ENCODE measurements around the gene ZG16B.

ZG16B gene

DNA sequence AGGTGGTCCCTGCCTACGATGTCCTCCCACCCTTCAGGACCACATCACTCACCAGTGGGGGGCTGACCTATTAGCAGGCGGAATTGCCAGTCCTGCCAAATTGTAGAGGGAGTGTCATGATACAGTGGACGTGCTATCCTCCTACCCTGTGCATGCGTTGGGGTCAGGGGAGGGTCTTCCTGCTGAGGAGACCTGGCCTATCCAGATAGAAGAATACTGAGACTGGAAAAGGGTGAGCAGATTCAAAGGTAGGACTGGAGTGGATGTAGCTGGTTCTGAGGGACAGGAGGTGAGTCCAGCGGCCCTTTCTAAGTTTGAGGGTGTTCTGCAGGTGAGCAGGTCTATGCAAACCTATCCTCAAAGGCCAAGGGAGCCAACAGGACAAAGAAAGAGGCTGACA is 23.8 kb upstream of the ZG16B start:
- Histone ChIP-seq H3K36me3 (replicated peaks; ENCODE audit: low read depth, low read length) (no peaks in the 10 kb centered on the region), H4K20me1 (ENCODE audit: insufficient read depth, low read length) (no peaks in the 10 kb centered on the region), H3K9me3 (ENCODE audit: insufficient read depth, low read length) (no peaks in the 10 kb centered on the region), H3K4me3 (ENCODE audit: low read length) (no peak overlapping the region), H2AFZ (ENCODE audit: low read depth, low read length) (no peak overlapping the region), H3K27me3 (ENCODE audit: low read depth, low read length) (peaks cover 20% of the 10 kb centered on the region; the same call in 1 of the 2 replicates), H3K9ac (ENCODE audit: low read length) (no peak overlapping the region), H3K4me1 (ENCODE audit: low read length) (no peaks in the 10 kb centered on the region), H3K4me2 (ENCODE audit: low read length) (no peak overlapping the region), H3K27ac (ENCODE audit: low read length) (no peak overlapping the region), H3K79me2 (ENCODE audit: low read length) (no peaks in the 10 kb centered on the region)
- TF ChIP-seq CTCF (IDR thresholded peaks at IDR 0.05; ENCODE audit: low read depth, low read length) (no peak), EZH2phosphoT487 (IDR thresholded peaks at IDR 0.05; ENCODE audit: low read depth) (no peak)

- no peaks in the 10 kb centered on the region for H3K79me2 ChIP-seq (ENCODE audit: low read length)
- no peak overlapping the region for H2AFZ ChIP-seq (ENCODE audit: low read depth, low read length)
- no peaks in the 10 kb centered on the region for H3K36me3 ChIP-seq (replicated peaks; ENCODE audit: low read depth, low read length)
- no peak overlapping the region for H3K4me3 ChIP-seq (ENCODE audit: low read length)
- no peak overlapping the region for H3K4me2 ChIP-seq (ENCODE audit: low read length)
- peaks cover 20% of the 10 kb centered on the region; the same call in 1 of the 2 replicates for H3K27me3 ChIP-seq (ENCODE audit: low read depth, low read length)
- H4K20me1 ChIP-seq (ENCODE audit: insufficient read depth, low read length): no peaks in the 10 kb centered on the region
- no peak overlapping the region for H3K9ac ChIP-seq (ENCODE audit: low read length)
- H3K27ac ChIP-seq (ENCODE audit: low read length): no peak overlapping the region
- TF ChIP-seq EZH2phosphoT487 (IDR thresholded peaks at IDR 0.05; ENCODE audit: low read depth) (no peak), CTCF (IDR thresholded peaks at IDR 0.05; ENCODE audit: low read depth, low read length) (no peak)
- H3K9me3 ChIP-seq (ENCODE audit: insufficient read depth, low read length): no peaks in the 10 kb centered on the region
- no peaks in the 10 kb centered on the region for H3K4me1 ChIP-seq (ENCODE audit: low read length)
These were observed 21.9 kb upstream of the ZG16B start for GRCh38 chr16:2808181-2808580.

DNA sequence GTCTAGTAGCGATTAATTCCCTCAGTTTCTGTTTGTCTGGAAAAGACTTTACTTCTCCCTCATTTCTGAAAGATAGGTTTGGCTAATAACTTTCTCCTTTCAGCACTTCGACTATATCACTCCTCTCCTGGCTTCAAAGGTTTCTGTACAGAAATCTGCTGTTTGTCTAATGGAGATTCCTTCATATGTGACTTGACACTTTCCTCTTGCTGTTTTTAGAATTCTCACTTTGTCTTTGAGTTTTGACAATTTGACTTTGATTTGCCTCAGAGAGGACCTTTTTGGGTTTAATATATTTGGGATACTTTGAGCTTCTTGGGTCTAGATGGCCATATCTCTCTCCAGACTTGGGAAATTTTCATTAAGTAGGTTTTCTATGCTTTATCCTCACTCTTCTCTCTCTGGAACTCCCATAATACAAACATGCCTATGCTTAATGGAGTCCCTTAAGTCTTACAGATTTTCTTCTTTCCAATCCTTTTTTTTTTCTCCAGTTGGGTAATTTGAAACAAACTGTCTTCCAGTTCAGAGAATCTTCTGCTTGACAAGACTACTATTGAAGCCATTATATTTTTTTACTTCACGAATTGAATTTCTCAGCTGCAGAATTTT is 20.8 kb upstream of the ZG16B start:
- TF ChIP-seq CTCF (IDR thresholded peaks at IDR 0.05; ENCODE audit: low read depth, low read length): no peak
- TF ChIP-seq EZH2phosphoT487 (IDR thresholded peaks at IDR 0.05; ENCODE audit: low read depth): no peak
- H2AFZ ChIP-seq (ENCODE audit: low read depth, low read length): no peak overlapping the region
- H3K27me3 ChIP-seq (ENCODE audit: low read depth, low read length): peaks cover 11% of the 10 kb centered on the region; the same call in 1 of the 2 replicates

GRCh38 chr16:2810651-2811050 is 19.5 kb upstream of the ZG16B start:
- H3K27me3 ChIP-seq (ENCODE audit: low read depth, low read length): peaks cover 7% of the 10 kb centered on the region; the same call in 1 of the 2 replicates
- no peak overlapping the region for H2AFZ ChIP-seq (ENCODE audit: low read depth, low read length)
- H3K4me2 ChIP-seq (ENCODE audit: low read length): no peak overlapping the region
- no peak overlapping the region for H3K27ac ChIP-seq (ENCODE audit: low read length)
- H3K4me1 ChIP-seq (ENCODE audit: low read length): no peaks in the 10 kb centered on the region
- no peak overlapping the region for H3K4me3 ChIP-seq (ENCODE audit: low read length)
- no peaks in the 10 kb centered on the region for H4K20me1 ChIP-seq (ENCODE audit: insufficient read depth, low read length)
- no peak overlapping the region for H3K9ac ChIP-seq (ENCODE audit: low read length)
- H3K79me2 ChIP-seq (ENCODE audit: low read length): no peaks in the 10 kb centered on the region
- H3K9me3 ChIP-seq (ENCODE audit: insufficient read depth, low read length): no peaks in the 10 kb centered on the region
- TF ChIP-seq CTCF (IDR thresholded peaks at IDR 0.05; ENCODE audit: low read depth, low read length) (no peak), EZH2phosphoT487 (IDR thresholded peaks at IDR 0.05; ENCODE audit: low read depth) (no peak)
- H3K36me3 ChIP-seq (replicated peaks; ENCODE audit: low read depth, low read length): no peaks in the 10 kb centered on the region

More for the DNA sequence above, 20.8 kb upstream of the ZG16B start:
- H3K4me3 ChIP-seq (ENCODE audit: low read length): no peak overlapping the region
- no peak overlapping the region for H3K4me2 ChIP-seq (ENCODE audit: low read length)
- H3K36me3 ChIP-seq (replicated peaks; ENCODE audit: low read depth, low read length): no peaks in the 10 kb centered on the region
- H4K20me1 ChIP-seq (ENCODE audit: insufficient read depth, low read length): no peaks in the 10 kb centered on the region
- H3K9ac ChIP-seq (ENCODE audit: low read length): no peak overlapping the region
- no peaks in the 10 kb centered on the region for H3K4me1 ChIP-seq (ENCODE audit: low read length)
- H3K9me3 ChIP-seq (ENCODE audit: insufficient read depth, low read length): no peaks in the 10 kb centered on the region
- no peak overlapping the region for H3K27ac ChIP-seq (ENCODE audit: low read length)
- no peaks in the 10 kb centered on the region for H3K79me2 ChIP-seq (ENCODE audit: low read length)
